Measurements from ENCODE around the gene HTR3D. TPM values are rescaled to one million over a fixed set of nuclear protein-coding genes. Genes with fewer than 3 reads are reported as not detected.

Gene HTR3D
- not detected for total RNA-seq (2021; ENCODE audit: unreplicated experiment)
- not detected in 2 replicates for polyA plus RNA-seq (2012)
- Bru-seq, nascent RNA: not detected
- BruChase-seq, experiment 1, labeled RNA remaining after a 6-hour chase: not detected
- not detected for BruChase-seq, experiment 2, labeled RNA remaining after a 2-hour chase
- long read RNA-seq: 0 reads

GRCh38 chr3:184031187-184031792, at the start of gene HTR3D:
HTR3D (plus strand) TSS chr3:184031742; CDS start chr3:184031742, 0 bp downstream.
- H3K36me3 ChIP-seq (ENCODE audit: control insufficient read depth in 1 of 2, insufficient read depth in 2 of 2, low read length in 2 of 2): no peaks in the 10 kb centered on the region
- ATAC-seq: no peak
- no peaks in the 10 kb centered on the region for H3K9me3 ChIP-seq (ENCODE audit: control insufficient read depth in 1 of 2, insufficient read depth in 1 of 2, low read depth in 1 of 2, low read length in 2 of 2)
- no TSS peak for BruUV-seq (replicated peaks)
- ChIA-PET RAD21 (ENCODE audit: low non-redundant PET in 1 of 2, low total read pairs in 2 of 2, uncharacterized antibody in 2 of 2, unreplicated experiment in 2 of 2) (no interaction called here), CTCF (no interaction called here), POLR2A (no interaction called here)
- no peak within 1 kb of the TSS for H3K4me3 ChIP-seq (replicated peaks in 1 of 2; ENCODE audit: low read depth in 1 of 2, low read length in 2 of 2)
- H3K4me2 ChIP-seq (ENCODE audit: low read length): no peak within 1 kb of the TSS
- no peaks in the 10 kb centered on the region for H3K79me2 ChIP-seq (ENCODE audit: insufficient read depth, low read length)
- no peak within 1 kb of the TSS for H3K9ac ChIP-seq (ENCODE audit: low read length)
- no peak within 1 kb of the TSS for H2AFZ ChIP-seq (ENCODE audit: low read depth, low read length, poor library complexity, severe bottlenecking)
- no peak for TF ChIP-seq FOSL1 (IDR thresholded peaks at IDR 0.05; ENCODE audit: low read depth)
- TF ChIP-seq ZBTB33 (IDR thresholded peaks at IDR 0.05; ENCODE audit: extremely low read depth, insufficient replicate concordance, low read length): no peak
- no peak for TF ChIP-seq ZFX (IDR thresholded peaks at IDR 0.05)
- no peak for TF ChIP-seq ELF1 (IDR thresholded peaks at IDR 0.05; ENCODE audit: borderline replicate concordance, low read depth)
- TF ChIP-seq RAD21 (IDR thresholded peaks at IDR 0.05; ENCODE audit: low read depth): no peak
- no peak for TF ChIP-seq CEBPB (IDR thresholded peaks at IDR 0.05; ENCODE audit: low read depth)
- TF ChIP-seq SP1 (IDR thresholded peaks at IDR 0.05; ENCODE audit: low read depth): no peak
- no peak for TF ChIP-seq CBX3 (IDR thresholded peaks at IDR 0.05; ENCODE audit: low read depth)
- no peak for TF ChIP-seq EGR1 (IDR thresholded peaks at IDR 0.05; ENCODE audit: low read depth)
- TF ChIP-seq SIN3A (IDR thresholded peaks at IDR 0.05; ENCODE audit: low read depth): no peak
- no peak for TF ChIP-seq YY1 (IDR thresholded peaks at IDR 0.05; ENCODE audit: extremely low read depth, insufficient replicate concordance, low read depth, low read length)
- no peak for TF ChIP-seq EZH2phosphoT487 (IDR thresholded peaks at IDR 0.05; ENCODE audit: borderline replicate concordance)
- no peak for TF ChIP-seq POLR2A (IDR thresholded peaks at IDR 0.05; ENCODE audit: borderline replicate concordance, extremely low read depth, insufficient read depth, insufficient read length)
- no peak for TF ChIP-seq POLR2AphosphoS5 (IDR thresholded peaks at IDR 0.05; ENCODE audit: low read depth, low read length)
- TF ChIP-seq JUND (IDR thresholded peaks at IDR 0.05): no peak
- TF ChIP-seq CTCF (IDR thresholded peaks at IDR 0.05 in 2 of 3, conservative IDR thresholded peaks at IDR 0.05 in 1 of 3; ENCODE audit: borderline replicate concordance in 1 of 3, insufficient read depth in 1 of 3, low read depth in 2 of 3, low read length in 2 of 3): no peak
- TF ChIP-seq SRF (IDR thresholded peaks at IDR 0.05; ENCODE audit: low read depth): no peak
- TF ChIP-seq TCF7L2 (IDR thresholded peaks at IDR 0.05; ENCODE audit: borderline replicate concordance, extremely low read depth, insufficient read depth, insufficient read length): no peak
- intact Hi-C loops (cut with micrococcal nuclease): no loop called here
- no peaks in the 10 kb centered on the region for H3K4me1 ChIP-seq (ENCODE audit: control insufficient read depth in 1 of 2, insufficient read depth in 2 of 2, low read length in 2 of 2)
- DNase-seq (ENCODE audit: low read depth, low spot score): no peak
- no peaks in the 10 kb centered on the region for H3K9me2 ChIP-seq (ENCODE audit: insufficient read depth)
- no peak within 1 kb of the TSS for H3K27ac ChIP-seq (ENCODE audit: low read depth, low read length)
- H4K20me1 ChIP-seq (ENCODE audit: insufficient read depth): no peaks in the 10 kb centered on the region
- H3K27me3 ChIP-seq (ENCODE audit: insufficient read depth, low read length): peaks cover 6% of the 10 kb centered on the region; the same call in 1 of the 2 replicates

Measured in HCT116 (cell line).